Fibroblast of lung (primary cell): ENCODE results near the gene CSNK1D. TPM values are rescaled to one million over a fixed set of nuclear protein-coding genes. Genes with fewer than 3 reads are reported as not detected.

Experiments
- DNase-seq, 2 donors: peaks; one replicate each; pipeline versions ENCODE4 v3.0.0 to v3.0.0-alpha.2; 2010; ENCODE audit warnings: low read depth in 2 of 2
- H2AFZ ChIP-seq: 2 replicates; pipeline ENCODE4 v1.5.1; 2012; ENCODE audit warnings: low read length, control low read depth, inconsistent platforms
- H3K27ac ChIP-seq: 2 replicates; pipeline ENCODE4 v1.5.1; 2011; ENCODE audit warnings: low read length, control low read depth; ENCODE audit not compliant: insufficient read depth
- H3K27me3 ChIP-seq: 2 replicates; pipeline ENCODE4 v1.5.1; 2011; ENCODE audit warnings: mild to moderate bottlenecking, low read length; ENCODE audit not compliant: control insufficient read depth, insufficient read depth
- H3K36me3 ChIP-seq: 2 replicates; pipeline ENCODE4 v1.5.1; 2011; ENCODE audit warnings: low read length; ENCODE audit not compliant: control insufficient read depth, insufficient read depth
- H3K4me1 ChIP-seq: 2 replicates; pipeline ENCODE4 v1.5.1; 2011; ENCODE audit warnings: low read length; ENCODE audit not compliant: control insufficient read depth, insufficient read depth; ENCODE audit errors: extremely low read depth
- H3K4me2 ChIP-seq: 2 replicates; pipeline ENCODE4 v1.5.1; 2011; ENCODE audit warnings: low read length, control low read depth; ENCODE audit not compliant: insufficient read depth; ENCODE audit errors: extremely low read depth
- H3K4me3 ChIP-seq, 4 experiments: fragments of 200-600 bp in 1 of 4; sonication (generic) in 1 of 4; replicated peaks in 1 of 4; 2 replicates each; pipeline ENCODE4 v1.5.1; 2011 to 2016; ENCODE audit warnings: low read length in 4 of 4, low read depth in 3 of 4, mild to moderate bottlenecking in 3 of 4, control low read depth in 2 of 4, inconsistent platforms in 1 of 4, mixed read lengths in 1 of 4; ENCODE audit not compliant: insufficient read depth in 1 of 4; ENCODE audit errors: control extremely low read depth in 1 of 4
- H3K79me2 ChIP-seq: 2 replicates; pipeline ENCODE4 v1.5.1; 2012; ENCODE audit warnings: mild to moderate bottlenecking, low read length, inconsistent platforms; ENCODE audit not compliant: control insufficient read depth, insufficient read depth
- H3K9ac ChIP-seq: 2 replicates; pipeline ENCODE4 v1.5.1; 2011; ENCODE audit warnings: mild to moderate bottlenecking, low read length, control low read depth; ENCODE audit not compliant: insufficient read depth
- H3K9me3 ChIP-seq: 2 replicates; pipeline ENCODE4 v1.5.1; 2012; ENCODE audit warnings: low read depth, low read length; ENCODE audit not compliant: control insufficient read depth, insufficient read depth
- H4K20me1 ChIP-seq: 2 replicates; pipeline ENCODE4 v1.5.1; 2011; ENCODE audit warnings: low read length; ENCODE audit not compliant: control insufficient read depth, insufficient read depth; ENCODE audit errors: extremely low read depth
- EZH2 ChIP-seq: IDR thresholded peaks from 2 replicates; pipeline ENCODE4 v1.5.1; 2012; ENCODE audit warnings: low read length, control low read depth, mild to moderate bottlenecking; ENCODE audit errors: missing control alignments
- polyA plus RNA-seq, 2 donors: library from polyadenylated mRNA; depleted of rRNA in 1 of 2; stranded (reverse) in 1 of 2; unstranded in 1 of 2; fragments of >200 nt; gene quantifications; 2 replicates each; pipeline ENCODE4 v1.2.1, GENCODE V29; 2011 to 2012; ENCODE audit warnings: missing spikeins in 1 of 2
- total RNA-seq: library from RNA; depleted of rRNA; stranded (reverse); fragments of >200 nt; gene quantifications from 2 replicates; pipeline ENCODE4 v1.2.1, GENCODE V29; 2014
- TF ChIP-seq, protein P1 (sequence below), 2 donors: IDR thresholded peaks in 1 of 2; conservative IDR thresholded peaks in 1 of 2; 1 replicate in 1 of 2; 2 replicates in 1 of 2; pipeline ENCODE4 v1.5.1; 2011 to 2012; ENCODE audit warnings: low read length in 2 of 2, control low read depth in 1 of 2, inconsistent platforms in 1 of 2, low read depth in 1 of 2, mild to moderate bottlenecking in 1 of 2

CSNK1D gene
- total and polyA plus RNA-seq, 2 donors (not counting 1 experiment from before 2014, with no cell fraction given) = 64.9 to 112 TPM

DNA sequence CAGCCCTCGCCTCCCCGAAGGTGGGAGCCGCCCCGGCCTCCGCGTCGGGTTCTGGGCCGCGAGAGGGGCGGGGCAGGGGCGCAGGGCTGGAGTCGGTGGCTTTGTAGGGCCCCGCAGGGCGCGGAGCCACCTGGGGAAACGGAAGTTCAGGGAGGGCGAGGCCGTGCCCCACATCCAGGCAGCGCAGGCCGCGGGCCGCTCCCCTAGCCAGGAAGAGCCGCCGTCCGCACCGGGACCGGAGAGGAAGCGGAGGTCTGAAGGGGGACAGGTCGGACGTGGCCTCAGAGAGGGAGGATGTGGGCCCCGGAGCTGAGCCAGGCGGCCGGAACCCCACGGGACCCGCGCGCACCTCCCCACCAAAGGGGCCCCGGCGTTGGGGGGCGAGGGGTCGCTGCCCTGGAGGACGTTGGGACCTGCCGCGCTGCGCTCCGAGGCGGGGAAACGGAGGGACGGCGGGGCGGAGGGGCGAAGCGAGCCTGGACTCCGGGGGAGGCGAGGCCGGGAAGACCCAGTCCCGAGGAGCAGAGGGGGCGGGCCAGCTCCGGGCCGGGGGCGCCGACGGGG is 45.1 kb downstream of the CSNK1D start:
- Histone ChIP-seq H3K4me1 (peaks cover 14% of the 10 kb centered on the region), H4K20me1 (no peaks in the 10 kb centered on the region), H3K79me2 (peaks cover 39% of the 10 kb centered on the region), H3K36me3 (peaks cover 6% of the 10 kb centered on the region), H3K4me2 (no peak overlapping the region), H3K9me3 (no peaks in the 10 kb centered on the region), H3K4me3 (peak overlapping the region; percentile 16 to 73 (median 35)), H3K27me3 (no peaks in the 10 kb centered on the region), H3K27ac (peak overlapping the region; percentile 54), H2AFZ (no peak overlapping the region), H3K9ac (peak overlapping the region; percentile 36)
- no peak for TF ChIP-seq EZH2
- TF ChIP-seq, protein P1, sequence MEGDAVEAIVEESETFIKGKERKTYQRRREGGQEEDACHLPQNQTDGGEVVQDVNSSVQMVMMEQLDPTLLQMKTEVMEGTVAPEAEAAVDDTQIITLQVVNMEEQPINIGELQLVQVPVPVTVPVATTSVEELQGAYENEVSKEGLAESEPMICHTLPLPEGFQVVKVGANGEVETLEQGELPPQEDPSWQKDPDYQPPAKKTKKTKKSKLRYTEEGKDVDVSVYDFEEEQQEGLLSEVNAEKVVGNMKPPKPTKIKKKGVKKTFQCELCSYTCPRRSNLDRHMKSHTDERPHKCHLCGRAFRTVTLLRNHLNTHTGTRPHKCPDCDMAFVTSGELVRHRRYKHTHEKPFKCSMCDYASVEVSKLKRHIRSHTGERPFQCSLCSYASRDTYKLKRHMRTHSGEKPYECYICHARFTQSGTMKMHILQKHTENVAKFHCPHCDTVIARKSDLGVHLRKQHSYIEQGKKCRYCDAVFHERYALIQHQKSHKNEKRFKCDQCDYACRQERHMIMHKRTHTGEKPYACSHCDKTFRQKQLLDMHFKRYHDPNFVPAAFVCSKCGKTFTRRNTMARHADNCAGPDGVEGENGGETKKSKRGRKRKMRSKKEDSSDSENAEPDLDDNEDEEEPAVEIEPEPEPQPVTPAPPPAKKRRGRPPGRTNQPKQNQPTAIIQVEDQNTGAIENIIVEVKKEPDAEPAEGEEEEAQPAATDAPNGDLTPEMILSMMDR (conservative IDR thresholded peaks at IDR 0.05 in 1 of 2, IDR thresholded peaks at IDR 0.05 in 1 of 2; ENCODE audit: low read depth in 1 of 2, low read length in 2 of 2) = no peak
- DNase-seq = peak in 1 of 2 donors; percentile 33

DNA sequence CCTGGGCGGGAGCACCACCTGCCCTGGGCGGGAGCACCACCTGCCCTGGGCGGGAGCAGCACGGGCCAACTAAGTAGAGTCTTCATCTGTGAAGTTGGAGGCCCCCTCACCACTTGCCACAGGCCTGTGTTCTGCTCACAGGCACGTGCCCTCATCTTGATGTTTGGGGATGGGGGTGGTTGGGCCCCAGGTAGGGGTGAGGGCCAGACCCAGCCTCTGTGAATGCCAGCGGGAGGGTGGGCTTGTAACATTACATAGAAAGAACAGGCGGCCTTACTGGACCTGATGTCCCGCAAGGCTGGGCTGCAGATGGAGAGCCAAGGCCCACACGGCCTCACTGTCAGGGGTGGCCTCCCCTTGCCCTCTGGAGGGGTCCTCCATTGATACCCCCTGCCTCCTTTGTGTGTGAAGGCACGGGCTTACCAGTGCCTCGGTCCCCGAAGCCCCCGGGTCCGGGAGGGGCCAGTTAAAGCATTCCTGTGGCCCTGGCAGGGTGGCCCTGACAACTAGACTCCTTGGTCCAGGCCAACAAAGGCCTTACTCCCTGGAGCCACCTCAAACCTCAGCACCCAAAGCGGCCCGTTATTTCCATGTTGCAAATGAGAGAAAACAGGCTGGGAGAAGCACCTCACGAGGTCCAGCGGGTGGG is 45.7 kb downstream of the CSNK1D start:
- no peak for TF ChIP-seq EZH2
- TF ChIP-seq, protein P1 (conservative IDR thresholded peaks at IDR 0.05 in 1 of 2, IDR thresholded peaks at IDR 0.05 in 1 of 2; ENCODE audit: low read depth in 1 of 2, low read length in 2 of 2) = no peak
- H3K9me3 ChIP-seq = no peaks in the 10 kb centered on the region
- peaks cover 33% of the 10 kb centered on the region for H3K79me2 ChIP-seq
- H3K27ac ChIP-seq = no peak overlapping the region
- no peak overlapping the region for H3K9ac ChIP-seq
- H3K27me3 ChIP-seq = no peaks in the 10 kb centered on the region
- no peaks in the 10 kb centered on the region for H4K20me1 ChIP-seq
- no peak overlapping the region for H3K4me3 ChIP-seq
- H3K4me1 ChIP-seq = peaks cover 12% of the 10 kb centered on the region
- H3K36me3 ChIP-seq = peaks cover 3% of the 10 kb centered on the region
- peak in 1 of 2 donors; percentile 29 for DNase-seq
- H3K4me2 ChIP-seq = no peak overlapping the region
- H2AFZ ChIP-seq = no peak overlapping the region

DNA sequence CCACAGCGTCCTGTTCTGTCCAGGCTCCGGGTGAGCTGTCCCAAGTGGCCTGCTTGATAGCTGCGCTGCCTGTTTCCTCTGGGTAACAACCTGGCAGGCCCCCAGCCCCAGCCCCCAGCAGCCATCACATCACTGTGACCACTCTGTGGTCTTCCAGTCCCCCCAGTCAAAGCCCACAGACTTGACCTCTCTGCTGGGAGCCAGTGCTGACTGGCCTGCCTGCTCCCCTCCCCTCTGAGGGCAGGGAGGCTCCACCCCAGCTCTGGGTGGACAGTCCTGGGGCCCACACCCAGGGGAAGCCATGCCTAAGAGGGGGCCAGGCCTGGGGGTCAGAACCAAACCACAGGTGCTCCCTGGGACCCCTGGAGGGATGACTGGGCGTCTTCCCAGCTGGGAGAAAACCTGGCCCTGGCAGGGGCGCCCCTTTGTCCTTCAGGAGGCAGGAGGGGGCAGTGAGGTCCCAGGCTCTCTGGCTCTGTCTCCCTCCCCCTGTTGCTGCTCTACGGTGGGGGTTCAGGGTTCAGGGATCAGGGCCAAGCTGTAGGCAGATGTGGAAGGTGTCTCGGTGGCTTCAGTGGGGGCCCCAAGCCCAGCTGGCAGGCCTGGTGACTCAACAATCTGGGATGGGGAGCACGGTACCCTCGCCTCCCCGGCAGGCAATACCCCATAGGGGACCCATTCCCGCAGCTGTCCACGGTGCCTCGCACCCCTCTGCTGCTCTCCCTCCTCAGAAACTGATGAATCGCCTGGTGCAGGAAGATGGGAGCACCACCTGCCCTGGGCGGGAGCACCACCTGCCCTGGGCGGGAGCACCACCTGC is 46.5 kb downstream of the CSNK1D start:
- H3K79me2 ChIP-seq = peaks cover 27% of the 10 kb centered on the region
- H3K9ac ChIP-seq = no peak overlapping the region
- peaks cover 8% of the 10 kb centered on the region for H3K4me1 ChIP-seq
- H2AFZ ChIP-seq = no peak overlapping the region
- no peak overlapping the region for H3K4me2 ChIP-seq
- TF ChIP-seq, protein P1 (conservative IDR thresholded peaks at IDR 0.05 in 1 of 2, IDR thresholded peaks at IDR 0.05 in 1 of 2; ENCODE audit: low read depth in 1 of 2, low read length in 2 of 2) = no peak
- no peak for TF ChIP-seq EZH2
- H3K27me3 ChIP-seq = no peaks in the 10 kb centered on the region
- H4K20me1 ChIP-seq = no peaks in the 10 kb centered on the region
- no peak for DNase-seq
- no peaks in the 10 kb centered on the region for H3K36me3 ChIP-seq
- no peak overlapping the region for H3K4me3 ChIP-seq
- no peaks in the 10 kb centered on the region for H3K9me3 ChIP-seq
- H3K27ac ChIP-seq = no peak overlapping the region
